PC-9 (cell line): ENCODE measurements around the gene LACC1. TPM values are rescaled to one million over a fixed set of nuclear protein-coding genes. Genes with fewer than 3 reads are reported as not detected.

Source experiments
- BruUV-seq: library from RNA; stranded (reverse); fragments of 400-500 nt; replicated peaks from 2 replicates; lab custom pipeline; 2021; lab: Mats Ljungman, UMichigan
- CTCF ChIA-PET: fragments of 300-600 bp; sonication (Branson Sonifier 250); formaldehyde crosslinking; loops from one replicate; lab custom pipeline; 2022; ENCODE audit warnings: antibody characterized with exemption; lab: Charles Lee
- POLR2A ChIA-PET: fragments of 300-600 bp; sonication (Branson Sonifier 250); formaldehyde crosslinking; loops from one replicate; lab custom pipeline; 2022; ENCODE audit warnings: antibody characterized with exemption; ENCODE audit not compliant: unreplicated experiment; lab: Charles Lee
- DNase-seq, 2 experiments: peaks; one replicate each; pipeline versions ENCODE4 v3.0.0 to v3.0.0-alpha.2; 2015 to 2022; ENCODE audit warnings: mixed read lengths in 1 of 2
- H2AFZ ChIP-seq: fragments of 200-600 bp; sonication (generic); 2 replicates; pipeline ENCODE4 v1.8.1; 2017; ENCODE audit warnings: antibody characterized with exemption
- H3F3A ChIP-seq: fragments of 200-600 bp; sonication (generic); 2 replicates; pipeline ENCODE4 v1.8.1; 2017; ENCODE audit warnings: antibody characterized with exemption, mild to moderate bottlenecking, low read depth; ENCODE audit not compliant: insufficient read depth
- H3K27ac ChIP-seq: fragments of 200-600 bp; sonication (generic); 2 replicates; pipeline ENCODE4 v1.6.1; 2016; ENCODE audit warnings: mixed run types
- H3K27me3 ChIP-seq: fragments of 200-600 bp; sonication (generic); 2 replicates; pipeline ENCODE4 v1.6.1; 2016; ENCODE audit warnings: low read depth, mixed run types; ENCODE audit not compliant: insufficient read depth
- H3K36me3 ChIP-seq: fragments of 200-600 bp; sonication (generic); 2 replicates; pipeline ENCODE4 v1.6.1; 2016; ENCODE audit warnings: low read depth, mixed run types
- H3K4me1 ChIP-seq: fragments of 200-600 bp; sonication (generic); replicated peaks from 2 replicates; pipeline ENCODE4 v1.6.1; 2016; ENCODE audit warnings: mixed run types; ENCODE audit not compliant: insufficient read depth
- H3K4me2 ChIP-seq: fragments of 200-600 bp; sonication (generic); 2 replicates; pipeline ENCODE4 v1.6.1; 2017; ENCODE audit warnings: mixed run types
- H3K4me3 ChIP-seq: fragments of 200-600 bp; sonication (generic); 2 replicates; pipeline ENCODE4 v1.6.1; 2016; ENCODE audit warnings: mixed run types
- H3K79me2 ChIP-seq: fragments of 200-600 bp; sonication (generic); 2 replicates; pipeline ENCODE4 v1.6.1; 2017; ENCODE audit warnings: low read depth, mixed run types
- H3K9me2 ChIP-seq: fragments of 200-600 bp; sonication (generic); 2 replicates; pipeline ENCODE4 v1.8.1; 2017; ENCODE audit warnings: mild to moderate bottlenecking; ENCODE audit not compliant: insufficient read depth
- H3K9me3 ChIP-seq: fragments of 200-600 bp; sonication (generic); 2 replicates; pipeline ENCODE4 v1.8.1; 2016; ENCODE audit warnings: low read depth; ENCODE audit not compliant: insufficient read depth
- H4K20me1 ChIP-seq: fragments of 200-600 bp; sonication (generic); 2 replicates; pipeline ENCODE4 v1.8.1; 2017; ENCODE audit not compliant: insufficient read depth
- EZH2 ChIP-seq: fragments of 200-600 bp; sonication (generic); IDR thresholded peaks from 2 replicates; pipeline ENCODE4 v1.8.0; 2017; ENCODE audit warnings: antibody characterized with exemption, low read depth
- intact Hi-C: fragments of 100-400 bp; cut with micrococcal nuclease; formaldehyde crosslinking; loops from one replicate; pipeline ENCODE4 v1.10.0; 2022; ENCODE audit not compliant: unreplicated experiment
- total RNA-seq: library from RNA; stranded (reverse); gene quantifications from 2 replicates; pipeline ENCODE4 v1.2.3, GENCODE V29; 2021
- TF ChIP-seq, protein P1 (sequence below): fragments of 200-600 bp; sonication (generic); conservative IDR thresholded peaks from 2 replicates; pipeline ENCODE4 v1.6.1; 2017; ENCODE audit warnings: mixed run types, antibody characterized with exemption, mild to moderate bottlenecking, moderate library complexity

Gene LACC1
- total RNA-seq, 1 experiment from 2014 or later = 2.4 TPM

DNA sequence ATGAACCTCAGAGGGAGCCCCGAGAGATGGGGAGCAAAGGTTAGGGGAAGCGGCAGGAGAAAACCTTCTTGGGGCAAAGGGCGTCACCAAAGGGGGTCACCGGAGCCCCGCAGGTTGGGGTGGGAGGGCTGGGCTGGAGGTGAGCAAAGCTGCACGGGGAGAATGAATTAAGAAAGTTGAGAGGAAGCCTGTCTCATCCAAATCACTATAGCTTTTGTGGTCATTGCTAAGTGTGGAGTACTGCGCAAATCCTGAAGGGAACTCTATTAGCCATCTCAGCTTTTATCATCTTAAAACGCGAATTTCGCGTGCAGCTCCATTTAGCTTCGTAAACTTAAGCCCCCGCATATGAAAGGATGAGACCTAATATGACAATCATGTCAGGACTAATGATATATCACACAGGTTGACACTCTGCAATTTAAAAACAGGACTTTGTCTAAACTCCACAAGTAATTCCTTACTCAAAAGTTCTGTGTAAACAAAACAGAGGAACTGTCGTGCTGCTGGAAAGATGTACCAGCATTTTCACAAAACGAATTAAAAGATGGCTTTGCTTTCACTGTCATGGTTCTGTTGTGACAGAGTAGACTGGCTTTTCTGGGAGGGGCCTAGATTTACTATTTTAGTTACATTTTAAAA lies 631 bp downstream of the LACC1 start:
- ChIA-PET POLR2A (no interaction called here), CTCF (interaction anchor here (0.6 kb wide), 1 partner anchor 28 kb away, joined by 3 read pairs; no protein-coding TSS in a partner anchor)
- H3K36me3 ChIP-seq = no peaks in the 10 kb centered on the region; the same call in 1 of the 2 replicates
- H2AFZ ChIP-seq = peak overlapping the region; percentile 86
- peak overlapping the region; percentile 82 for H3K4me2 ChIP-seq
- no TSS peak for BruUV-seq
- intact Hi-C loops = no loop called here
- H3K9me3 ChIP-seq = no peaks in the 10 kb centered on the region
- H3K79me2 ChIP-seq = peaks cover 20% of the 10 kb centered on the region
- TF ChIP-seq, protein P1, sequence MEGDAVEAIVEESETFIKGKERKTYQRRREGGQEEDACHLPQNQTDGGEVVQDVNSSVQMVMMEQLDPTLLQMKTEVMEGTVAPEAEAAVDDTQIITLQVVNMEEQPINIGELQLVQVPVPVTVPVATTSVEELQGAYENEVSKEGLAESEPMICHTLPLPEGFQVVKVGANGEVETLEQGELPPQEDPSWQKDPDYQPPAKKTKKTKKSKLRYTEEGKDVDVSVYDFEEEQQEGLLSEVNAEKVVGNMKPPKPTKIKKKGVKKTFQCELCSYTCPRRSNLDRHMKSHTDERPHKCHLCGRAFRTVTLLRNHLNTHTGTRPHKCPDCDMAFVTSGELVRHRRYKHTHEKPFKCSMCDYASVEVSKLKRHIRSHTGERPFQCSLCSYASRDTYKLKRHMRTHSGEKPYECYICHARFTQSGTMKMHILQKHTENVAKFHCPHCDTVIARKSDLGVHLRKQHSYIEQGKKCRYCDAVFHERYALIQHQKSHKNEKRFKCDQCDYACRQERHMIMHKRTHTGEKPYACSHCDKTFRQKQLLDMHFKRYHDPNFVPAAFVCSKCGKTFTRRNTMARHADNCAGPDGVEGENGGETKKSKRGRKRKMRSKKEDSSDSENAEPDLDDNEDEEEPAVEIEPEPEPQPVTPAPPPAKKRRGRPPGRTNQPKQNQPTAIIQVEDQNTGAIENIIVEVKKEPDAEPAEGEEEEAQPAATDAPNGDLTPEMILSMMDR = no peak
- TF ChIP-seq EZH2 = no peak
- peak overlapping the region; percentile 59 for H3K4me3 ChIP-seq
- no peaks in the 10 kb centered on the region for H3K27me3 ChIP-seq
- peak overlapping the region; percentile 78 for H3K27ac ChIP-seq
- no peak for DNase-seq
- no peaks in the 10 kb centered on the region for H4K20me1 ChIP-seq
- H3F3A ChIP-seq = no peaks in the 10 kb centered on the region
- no peaks in the 10 kb centered on the region for H3K9me2 ChIP-seq
- H3K4me1 ChIP-seq = 0 out of 2 replicates have a peak, but pooled peaks cover 27% of the 10 kb centered on the region

DNA sequence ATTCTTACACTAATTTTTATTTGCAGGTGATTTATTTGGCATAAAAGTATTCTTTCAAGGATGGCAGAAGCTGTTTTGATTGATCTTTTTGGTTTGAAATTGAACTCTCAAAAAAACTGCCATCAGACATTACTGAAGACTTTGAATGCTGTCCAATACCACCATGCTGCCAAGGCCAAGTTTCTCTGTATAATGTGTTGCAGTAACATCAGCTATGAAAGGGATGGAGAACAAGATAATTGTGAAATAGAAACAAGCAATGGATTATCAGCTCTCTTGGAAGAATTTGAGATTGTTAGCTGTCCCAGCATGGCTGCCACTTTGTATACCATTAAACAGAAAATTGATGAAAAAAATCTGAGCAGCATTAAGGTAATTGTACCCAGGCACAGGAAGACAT lies 1.2 kb downstream of the LACC1 start:
- POLR2A ChIA-PET = no interaction called here
- peak overlapping the region; percentile 82; the same call in 1 of the 2 replicates for H3K4me2 ChIP-seq

DNA sequence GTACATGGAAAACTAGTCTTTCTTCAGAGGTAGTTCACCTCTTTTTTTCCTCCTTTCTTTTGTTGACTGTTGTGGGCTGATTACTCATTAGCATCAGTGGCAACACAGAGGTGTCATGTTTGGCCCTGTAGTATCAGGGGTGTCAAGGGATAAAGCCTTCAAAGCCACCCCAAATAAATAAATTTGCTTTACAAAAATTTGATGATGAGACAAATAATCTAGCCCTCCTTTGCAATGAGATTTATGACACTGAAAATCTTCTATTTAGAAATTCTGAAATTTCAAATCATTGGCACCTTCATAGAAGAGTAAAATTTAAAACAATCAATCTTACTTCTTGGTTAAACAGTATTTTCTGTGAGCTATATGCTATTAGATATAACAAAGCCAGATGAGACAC lies 1.9 kb downstream of the LACC1 start:
- no peak overlapping the region for H3K4me3 ChIP-seq
- no peaks in the 10 kb centered on the region for H3K9me2 ChIP-seq
- TSS peak; percentile 23 for BruUV-seq
- no peak overlapping the region for H2AFZ ChIP-seq
- ChIA-PET CTCF (no interaction called here), POLR2A (interaction anchor here (0.7 kb wide), 1 partner anchor 1473 kb away, joined by 6 read pairs; no protein-coding TSS in a partner anchor)
- intact Hi-C loops = no loop called here
- H3K4me1 ChIP-seq = 0 out of 2 replicates have a peak, but pooled peaks cover 21% of the 10 kb centered on the region
- no peak for DNase-seq
- no peaks in the 10 kb centered on the region for H3K9me3 ChIP-seq
- H3F3A ChIP-seq = no peaks in the 10 kb centered on the region
- no peaks in the 10 kb centered on the region for H3K27me3 ChIP-seq
- peaks cover 5% of the 10 kb centered on the region; the same call in 1 of the 2 replicates for H3K36me3 ChIP-seq
- no peaks in the 10 kb centered on the region for H4K20me1 ChIP-seq
- H3K4me2 ChIP-seq = no peak overlapping the region
- TF ChIP-seq EZH2 = no peak
- TF ChIP-seq, protein P1 = no peak
- H3K79me2 ChIP-seq = peaks cover 20% of the 10 kb centered on the region
- H3K27ac ChIP-seq = no peak overlapping the region

More for the DNA sequence above, 1.2 kb downstream of the LACC1 start:
- no peak for TF ChIP-seq EZH2
- TF ChIP-seq, protein P1 = no peak
- Histone ChIP-seq H3F3A (no peaks in the 10 kb centered on the region), H3K79me2 (peaks cover 20% of the 10 kb centered on the region), H3K4me1 (0 out of 2 replicates have a peak, but pooled peaks cover 27% of the 10 kb centered on the region), H3K27me3 (no peaks in the 10 kb centered on the region), H3K27ac (no peak overlapping the region), H2AFZ (no peak overlapping the region), H3K9me2 (no peaks in the 10 kb centered on the region), H4K20me1 (no peaks in the 10 kb centered on the region), H3K36me3 (peaks cover 2% of the 10 kb centered on the region; the same call in 1 of the 2 replicates), H3K9me3 (no peaks in the 10 kb centered on the region), H3K4me3 (no peak overlapping the region)
- BruUV-seq = no TSS peak
- intact Hi-C loops = no loop called here
- no peak for DNase-seq
- CTCF ChIA-PET = no interaction called here
